Activated naive CD4-positive, alpha-beta T cell treated with anti-CD3 and anti-CD28 coated beads for 36 hours (primary cell): ENCODE data around the gene DNAH14. TPM values are rescaled to one million over a fixed set of nuclear protein-coding genes. Genes with fewer than 3 reads are reported as not detected.
"Not testable (repeated sequence)": the region's sequence is repeated elsewhere in the genome, so short reads cannot be mapped to it uniquely, and the experiment has no call there.

Experiments
- CTCF ChIA-PET: fragments of 350-600 bp; sonication (Branson Sonifier 250); formaldehyde crosslinking; loops from one replicate; lab custom pipeline; 2021; ENCODE audit warnings: antibody characterized with exemption; lab: Charles Lee
- DNase-seq: peaks from one replicate; pipeline ENCODE4 v3.0.0-alpha.2; 2020
- H3K27ac Mint-ChIP-seq: one replicate; pipeline ENCODE4 v1.8.0; 2021; ENCODE audit warnings: mild to moderate bottlenecking, mixed read lengths
- H3K27me3 Mint-ChIP-seq: one replicate; pipeline ENCODE4 v1.8.0; 2021; ENCODE audit warnings: low read depth, mixed read lengths
- H3K36me3 Mint-ChIP-seq: one replicate; pipeline ENCODE4 v1.8.0; 2021; ENCODE audit warnings: low read depth, mixed read lengths
- H3K4me1 Mint-ChIP-seq: one replicate; pipeline ENCODE4 v1.8.0; 2021; ENCODE audit warnings: low read depth, mixed read lengths
- H3K4me3 Mint-ChIP-seq: one replicate; pipeline ENCODE4 v1.8.0; 2021; ENCODE audit warnings: mild to moderate bottlenecking, moderate library complexity, mixed read lengths
- H3K9me3 Mint-ChIP-seq: one replicate; pipeline ENCODE4 v1.8.0; 2021; ENCODE audit warnings: mixed read lengths
- intact Hi-C: fragments of 100-400 bp; cut with micrococcal nuclease; formaldehyde crosslinking; loops from one replicate; pipeline ENCODE4 v1.15.1; 2023
- total RNA-seq, 2 experiments: library from RNA; stranded (reverse); gene quantifications; one replicate each; pipeline ENCODE4 v1.2.3, GENCODE V29; 2021

The DNAH14 gene
- total RNA-seq, 2 experiments from 2014 or later: 0.38 to 0.89 TPM

- CTCF ChIA-PET: interaction anchor here (0.6 kb wide), 1 partner anchor 33 kb away, joined by 3 read pairs; no protein-coding TSS in a partner anchor
- no peak for DNase-seq
- peaks cover 15% of the 10 kb centered on the region for H3K9me3 Mint-ChIP-seq
- no peaks in the 10 kb centered on the region for H3K4me1 Mint-ChIP-seq
- H3K27ac Mint-ChIP-seq: no peak overlapping the region
- intact Hi-C loops: no loop called here
- H3K36me3 Mint-ChIP-seq: no peaks in the 10 kb centered on the region
- H3K4me3 Mint-ChIP-seq: no peak overlapping the region
- H3K27me3 Mint-ChIP-seq: no peaks in the 10 kb centered on the region
Measured at GRCh38 chr1:225131869-225132268, 202.4 kb downstream of the DNAH14 start.

DNA sequence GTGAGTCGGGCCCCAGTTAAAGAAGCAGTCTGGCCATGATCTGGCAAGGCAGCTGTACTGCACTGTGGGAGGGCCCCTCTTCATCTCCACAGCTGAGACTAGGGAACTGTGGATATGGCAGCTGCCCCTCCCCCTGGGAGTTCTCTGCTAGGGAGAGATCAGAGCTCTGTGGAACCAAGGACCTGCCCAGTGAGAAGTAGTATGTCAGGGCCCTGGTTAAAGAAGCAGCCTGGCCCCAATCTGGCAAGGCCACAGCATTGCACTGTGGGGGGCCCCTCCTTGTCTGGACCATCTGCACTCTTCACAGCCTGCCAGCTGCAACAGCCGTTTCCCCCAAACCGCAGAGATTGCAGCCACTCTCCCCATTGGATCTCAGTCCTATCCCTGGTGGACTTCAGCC lies 208.5 kb downstream of the DNAH14 start:
- Mint-ChIP-seq H3K27me3 (peaks cover 8% of the 10 kb centered on the region), H3K4me3 (no peak overlapping the region), H3K4me1 (no peaks in the 10 kb centered on the region), H3K9me3 (peaks cover 15% of the 10 kb centered on the region), H3K36me3 (no peaks in the 10 kb centered on the region), H3K27ac (no peak overlapping the region)
- CTCF ChIA-PET: no interaction called here
- intact Hi-C loops: no loop called here
- DNase-seq: no peak

- Mint-ChIP-seq H3K36me3 (no peaks in the 10 kb centered on the region), H3K27ac (no peak overlapping the region), H3K9me3 (no peaks in the 10 kb centered on the region), H3K27me3 (peaks cover 8% of the 10 kb centered on the region), H3K4me1 (no peaks in the 10 kb centered on the region), H3K4me3 (no peak overlapping the region)
- CTCF ChIA-PET: no interaction called here
- intact Hi-C loops: no loop called here
- DNase-seq: no peak
Measured at GRCh38 chr1:225143001-225143400, 213.5 kb downstream of the DNAH14 start.

DNA sequence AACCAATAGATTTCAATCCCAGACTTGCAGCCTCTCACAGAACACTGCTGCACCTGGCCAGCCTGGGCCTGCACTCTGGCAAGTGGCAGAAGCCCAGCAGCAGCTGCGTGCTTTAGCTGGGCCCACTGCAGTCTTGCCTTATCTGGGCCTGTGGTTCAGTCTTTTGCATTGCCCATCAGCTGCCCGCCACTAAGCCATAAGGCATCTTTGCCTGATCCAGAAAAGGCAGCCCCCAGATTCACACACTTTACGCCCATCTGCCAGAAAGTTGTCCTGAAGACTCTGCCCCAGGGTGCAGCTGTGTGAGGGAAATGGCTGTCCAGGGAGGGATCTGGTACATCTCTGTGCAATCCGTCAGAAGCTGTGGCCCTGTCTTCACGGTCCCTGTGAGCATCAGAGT lies 217.0 kb downstream of the DNAH14 start:
- intact Hi-C loops: no loop called here
- no peak overlapping the region for H3K4me3 Mint-ChIP-seq
- H3K27me3 Mint-ChIP-seq: no peaks in the 10 kb centered on the region
- H3K9me3 Mint-ChIP-seq: no peaks in the 10 kb centered on the region
- DNase-seq: no peak
- H3K4me1 Mint-ChIP-seq: no peaks in the 10 kb centered on the region
- no peak overlapping the region for H3K27ac Mint-ChIP-seq
- CTCF ChIA-PET: interaction anchor here (0.6 kb wide), 1 partner anchor 32 kb away, joined by 4 read pairs; no protein-coding TSS in a partner anchor
- no peaks in the 10 kb centered on the region for H3K36me3 Mint-ChIP-seq

- CTCF ChIA-PET, intact Hi-C loops, H3K4me3 Mint-ChIP-seq, H3K27me3 Mint-ChIP-seq, H3K9me3 Mint-ChIP-seq, DNase-seq, H3K36me3 Mint-ChIP-seq, H3K27ac Mint-ChIP-seq, H3K4me1 Mint-ChIP-seq: not testable (repeated sequence)
Measured at GRCh38 chr1:225147791-225148190, 218.3 kb downstream of the DNAH14 start.

DNA sequence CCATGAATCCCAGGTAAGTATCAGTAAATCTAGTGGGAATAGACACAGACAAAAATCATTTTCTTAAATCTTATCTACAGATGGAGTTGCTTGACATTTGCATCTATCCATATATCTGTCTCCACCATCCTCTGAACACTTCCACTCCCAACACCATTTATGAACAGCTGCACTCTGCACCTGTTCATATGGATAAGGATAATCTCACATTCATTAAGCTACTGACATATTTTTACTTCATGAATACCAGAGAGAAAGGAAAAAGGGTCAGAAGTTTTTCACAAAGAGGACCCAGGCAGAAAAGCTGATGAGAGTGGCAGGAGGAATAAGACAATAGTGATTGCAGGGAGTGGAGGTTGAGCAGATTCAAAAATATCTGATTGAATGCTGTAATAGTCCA lies 222.6 kb downstream of the DNAH14 start:
- CTCF ChIA-PET: interaction anchor here (0.5 kb wide), 1 partner anchor 191 kb away, joined by 3 read pairs; no protein-coding TSS in a partner anchor
- intact Hi-C loops: no loop called here
- Mint-ChIP-seq H3K36me3 (no peaks in the 10 kb centered on the region), H3K9me3 (no peaks in the 10 kb centered on the region), H3K27ac (peak overlapping the region; percentile 11), H3K4me3 (no peak overlapping the region), H3K4me1 (peaks cover 6% of the 10 kb centered on the region), H3K27me3 (no peaks in the 10 kb centered on the region)
- DNase-seq: no peak

- Mint-ChIP-seq H3K4me1 (peaks cover 6% of the 10 kb centered on the region), H3K9me3 (no peaks in the 10 kb centered on the region), H3K36me3 (no peaks in the 10 kb centered on the region), H3K4me3 (no peak overlapping the region), H3K27me3 (no peaks in the 10 kb centered on the region), H3K27ac (no peak overlapping the region)
- CTCF ChIA-PET: no interaction called here
- DNase-seq: no peak
- intact Hi-C loops: no loop called here
Measured at GRCh38 chr1:225155555-225155954, 226.1 kb downstream of the DNAH14 start.

DNA sequence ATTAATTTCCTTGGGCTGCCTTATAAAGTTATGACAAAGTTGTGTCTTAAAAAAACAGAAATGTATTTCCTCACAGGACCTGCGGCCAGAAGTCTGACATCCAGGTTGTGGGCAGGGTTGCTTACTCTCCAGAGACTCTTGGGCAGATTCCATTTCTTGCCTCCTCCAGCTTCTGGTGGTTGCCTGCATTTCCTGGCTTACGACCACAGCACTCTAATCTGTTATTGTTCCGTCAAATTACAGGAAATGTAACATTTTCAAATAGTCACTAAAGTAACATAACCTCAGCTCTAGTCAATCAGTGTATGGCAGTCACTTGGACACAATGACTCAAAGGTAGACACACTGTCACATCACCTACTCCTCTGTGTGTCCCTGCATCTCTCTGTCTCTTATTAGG lies 226.8 kb downstream of the DNAH14 start:
- H3K9me3 Mint-ChIP-seq: no peaks in the 10 kb centered on the region
- no peaks in the 10 kb centered on the region for H3K36me3 Mint-ChIP-seq
- intact Hi-C loops: no loop called here
- H3K4me1 Mint-ChIP-seq: peaks cover 6% of the 10 kb centered on the region
- H3K27ac Mint-ChIP-seq: no peak overlapping the region
- H3K4me3 Mint-ChIP-seq: no peak overlapping the region
- no peak for DNase-seq
- H3K27me3 Mint-ChIP-seq: no peaks in the 10 kb centered on the region
- CTCF ChIA-PET: no interaction called here

DNA sequence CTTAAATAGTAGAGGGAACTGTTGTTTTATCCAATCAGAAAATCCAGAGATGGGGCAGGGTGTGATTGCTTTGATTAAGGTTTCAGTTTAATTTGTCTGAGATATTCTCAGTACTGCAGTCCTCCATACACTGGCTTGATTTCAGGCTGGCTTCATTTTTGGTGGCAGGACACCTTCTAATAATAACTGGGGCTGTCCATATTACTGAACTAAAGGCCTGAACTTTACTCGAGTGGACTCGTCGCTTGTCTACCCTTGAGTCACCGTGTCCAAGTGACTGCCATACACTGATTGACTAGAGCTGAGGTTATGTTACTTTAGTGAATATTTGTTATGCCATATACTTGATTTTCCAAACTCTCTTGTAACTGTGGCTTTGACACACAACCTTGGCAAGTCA lies 228.8 kb downstream of the DNAH14 start:
- H3K4me3 Mint-ChIP-seq: no peak overlapping the region
- H3K27me3 Mint-ChIP-seq: no peaks in the 10 kb centered on the region
- DNase-seq: no peak
- intact Hi-C loops: no loop called here
- peaks cover 6% of the 10 kb centered on the region for H3K4me1 Mint-ChIP-seq
- CTCF ChIA-PET: no interaction called here
- H3K27ac Mint-ChIP-seq: no peak overlapping the region
- H3K9me3 Mint-ChIP-seq: no peaks in the 10 kb centered on the region
- no peaks in the 10 kb centered on the region for H3K36me3 Mint-ChIP-seq

- DNase-seq: no peak
- intact Hi-C loops: no loop called here
- Mint-ChIP-seq H3K27me3 (peaks cover 2% of the 10 kb centered on the region), H3K27ac (no peak overlapping the region), H3K9me3 (no peaks in the 10 kb centered on the region), H3K4me1 (peaks cover 6% of the 10 kb centered on the region), H3K36me3 (no peaks in the 10 kb centered on the region), H3K4me3 (no peak overlapping the region)
- CTCF ChIA-PET: no interaction called here
Measured at GRCh38 chr1:225159793-225160192, 230.3 kb downstream of the DNAH14 start.

DNA sequence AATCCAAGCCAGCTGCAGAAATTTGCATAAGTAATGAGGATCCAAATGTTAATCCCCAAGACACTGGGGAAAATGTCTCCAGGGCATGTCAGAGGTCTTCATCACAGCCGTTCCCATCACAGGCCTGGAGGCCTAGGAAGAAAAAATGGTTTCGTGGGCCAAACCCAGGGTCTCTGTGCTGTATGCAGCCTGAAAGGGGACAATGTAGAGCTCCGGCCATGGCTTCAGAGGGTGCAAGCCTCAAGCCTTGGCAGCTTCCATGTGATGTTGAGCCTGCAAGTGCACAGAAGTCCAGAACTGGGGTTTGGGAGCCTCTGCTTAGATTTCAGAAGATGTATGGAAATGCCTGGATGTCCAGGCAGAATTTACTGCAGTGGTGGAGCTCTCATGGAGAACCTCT lies 247.9 kb downstream of the DNAH14 start:
- H3K27ac Mint-ChIP-seq, intact Hi-C loops, CTCF ChIA-PET, H3K36me3 Mint-ChIP-seq, H3K4me3 Mint-ChIP-seq, H3K4me1 Mint-ChIP-seq, DNase-seq: not testable (repeated sequence)
- H3K27me3 Mint-ChIP-seq: peaks cover 15% of the 10 kb centered on the region
- H3K9me3 Mint-ChIP-seq: peaks cover 38% of the 10 kb centered on the region

- peaks cover 38% of the 10 kb centered on the region for H3K9me3 Mint-ChIP-seq
- no peaks in the 10 kb centered on the region for H3K36me3 Mint-ChIP-seq
Measured at GRCh38 chr1:225179686-225180085, 250.2 kb downstream of the DNAH14 start.

DNA sequence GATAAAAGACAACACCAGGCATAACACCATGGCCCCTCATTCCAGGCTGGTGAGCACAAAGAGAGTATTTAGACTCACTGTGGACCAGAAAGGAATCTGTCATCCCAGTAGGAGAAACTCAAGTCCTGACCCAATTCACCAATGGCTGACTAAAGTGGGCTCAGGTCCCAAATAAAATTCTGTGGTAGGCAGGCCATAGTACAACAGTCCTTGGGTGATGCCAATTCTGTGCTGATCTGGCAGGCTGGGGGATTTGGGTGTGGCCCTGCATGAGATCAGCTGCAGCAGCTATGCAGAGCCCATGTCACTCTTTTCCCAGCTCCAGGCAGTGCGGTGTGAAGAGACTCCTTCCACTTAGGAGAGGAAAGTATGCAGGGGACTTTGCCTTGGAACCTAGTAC lies 253.2 kb downstream of the DNAH14 start:
- DNase-seq: no peak
- Mint-ChIP-seq H3K27me3 (peaks cover 13% of the 10 kb centered on the region), H3K27ac (no peak overlapping the region), H3K36me3 (no peaks in the 10 kb centered on the region), H3K4me1 (no peaks in the 10 kb centered on the region), H3K9me3 (peaks cover 24% of the 10 kb centered on the region), H3K4me3 (no peak overlapping the region)
- intact Hi-C loops: no loop called here
- CTCF ChIA-PET: no interaction called here

More at GRCh38 chr1:225179686-225180085, 250.2 kb downstream of the DNAH14 start:
- CTCF ChIA-PET: no interaction called here
- intact Hi-C loops: no loop called here
- Mint-ChIP-seq H3K4me3 (no peak overlapping the region), H3K27ac (no peak overlapping the region), H3K27me3 (peaks cover 23% of the 10 kb centered on the region), H3K4me1 (no peaks in the 10 kb centered on the region)
- DNase-seq: no peak
